WI38 (cell line): ENCODE measurements around the gene LBX1.
"Not testable (repeated sequence)": the region's sequence is repeated elsewhere in the genome, so short reads cannot be mapped to it uniquely, and the experiment has no call there.

ENCODE experiments used
- H3K4me3 ChIP-seq: 2 replicates; pipeline ENCODE4 v1.5.1; 2011; ENCODE audit warnings: low read depth, mild to moderate bottlenecking, control low read depth, low read length
- CTCF ChIP-seq: IDR thresholded peaks from 2 replicates; pipeline ENCODE4 v1.5.1; 2012; ENCODE audit warnings: low read depth, mild to moderate bottlenecking, control low read depth, low read length

The LBX1 gene

GRCh38 chr10:101208543-101208942 is 20.7 kb downstream of the LBX1 start:
- TF ChIP-seq CTCF = no peak
- no peak overlapping the region for H3K4me3 ChIP-seq

GRCh38 chr10:101207026-101207425 is 22.2 kb downstream of the LBX1 start:
- TF ChIP-seq CTCF = no peak
- no peak overlapping the region for H3K4me3 ChIP-seq

- not testable (repeated sequence) for H3K4me3 ChIP-seq
Observed at GRCh38 chr10:101202667-101203066, 26.6 kb downstream of the LBX1 start.

- not testable (repeated sequence) for H3K4me3 ChIP-seq
Observed at GRCh38 chr10:101198326-101198977, 30.8 kb downstream of the LBX1 start.

- H3K4me3 ChIP-seq = no peak overlapping the region
Observed at GRCh38 chr10:101195921-101196320, 33.3 kb downstream of the LBX1 start.

GRCh38 chr10:101189461-101190401 is 39.5 kb downstream of the LBX1 start:
- no peak for TF ChIP-seq CTCF

More at GRCh38 chr10:101195921-101196320, 33.3 kb downstream of the LBX1 start:
- TF ChIP-seq CTCF = no peak

GRCh38 chr10:101188942-101189341 is 40.3 kb downstream of the LBX1 start:
- TF ChIP-seq CTCF = no peak
- no peak overlapping the region for H3K4me3 ChIP-seq

More at GRCh38 chr10:101189461-101190401, 39.5 kb downstream of the LBX1 start:
- H3K4me3 ChIP-seq = no peak overlapping the region

DNA sequence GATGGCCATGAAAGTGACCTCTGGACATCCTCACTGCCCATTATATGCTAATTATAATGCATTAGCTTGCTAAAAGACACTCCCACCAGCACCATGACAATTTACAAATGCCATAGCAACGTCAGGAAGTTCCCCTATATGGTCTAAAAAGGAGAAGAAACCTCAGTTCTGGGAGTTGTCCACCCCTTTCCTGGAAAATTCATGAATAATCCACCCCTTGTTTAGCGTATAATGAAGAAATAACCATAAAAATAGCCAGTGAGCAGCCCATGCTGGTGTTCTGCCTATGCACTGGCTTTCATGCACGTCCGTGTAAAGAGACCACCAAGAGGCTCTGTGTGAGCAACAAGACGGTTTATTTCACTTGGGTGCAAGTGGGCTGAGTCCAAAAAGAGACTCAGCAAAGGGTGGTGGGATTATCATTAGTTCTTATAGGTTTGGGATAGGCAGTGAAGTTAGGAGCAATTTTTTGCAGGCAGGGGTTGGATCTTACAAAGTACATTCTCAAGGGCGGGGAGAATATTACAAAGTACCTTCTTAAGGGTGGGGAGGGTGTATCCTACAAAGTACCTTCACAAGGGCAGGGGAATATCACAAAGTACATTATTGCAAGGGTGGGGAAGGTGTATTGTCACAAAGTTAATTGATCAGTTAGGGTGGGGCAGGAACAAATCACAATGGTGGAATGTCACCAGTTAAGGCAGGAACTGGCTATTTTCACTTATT is 45.6 kb downstream of the LBX1 start:
- no peak overlapping the region for H3K4me3 ChIP-seq
- TF ChIP-seq CTCF = no peak
